ENCODE data around the gene BTF3. TPM values are rescaled to one million over a fixed set of nuclear protein-coding genes. Genes with fewer than 3 reads are reported as not detected.

The BTF3 gene
- total and polyA plus RNA-seq, 2 of the 8 experiments (the other 6 are each of a cell fraction or from before 2014, with no cell fraction given) = 396 to 754 TPM

DNA sequence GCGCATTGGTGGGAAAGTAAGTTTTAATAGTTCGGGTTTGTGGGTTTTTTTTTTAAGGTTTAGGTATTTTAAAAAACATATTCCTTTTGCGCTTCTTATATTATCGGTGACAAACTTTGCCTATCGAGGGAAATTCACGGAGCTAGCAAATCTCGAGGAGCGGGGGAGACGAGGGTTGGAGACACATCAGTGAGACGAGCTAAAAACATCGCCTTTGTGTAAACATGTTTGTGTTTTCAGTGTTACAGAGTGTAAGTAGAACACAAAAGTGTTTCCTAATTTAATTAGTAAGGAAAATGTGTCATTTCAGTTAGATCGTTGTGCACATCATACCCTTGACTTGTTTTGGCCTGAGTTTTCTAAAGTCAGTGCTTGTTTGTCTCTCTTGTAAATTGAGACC lies 945 bp downstream of the BTF3 start (continued):
- no peak for TF ChIP-seq SAP30 (IDR thresholded peaks at IDR 0.05; ENCODE audit: insufficient read depth, insufficient replicate concordance, low read length)
- TF ChIP-seq RNF2 (IDR thresholded peaks at IDR 0.05; ENCODE audit: borderline replicate concordance, low read depth, low read length, missing control alignments, poor library complexity, severe bottlenecking) = no peak
- TF ChIP-seq FOSL1 (IDR thresholded peaks at IDR 0.05; ENCODE audit: insufficient read depth, low read depth, low read length) = no peak
